Measurements from ENCODE around the gene LAD1. TPM values are rescaled to one million over a fixed set of nuclear protein-coding genes. Genes with fewer than 3 reads are reported as not detected.

LAD1 gene
- polyA plus RNA-seq, 1 of the 3 experiments (the other 2 are of a cell fraction): not detected

GRCh38 chr1:201353186-201353940, 45.8 kb downstream of the LAD1 start:
- DNase-seq: no peak
- Histone ChIP-seq H2AFZ (ENCODE audit: low read depth) (no peak overlapping the region), H3K27ac (ENCODE audit: low read depth in 2 of 2, low read length in 1 of 2) (no peak overlapping the region), H3K79me2 (ENCODE audit: insufficient read depth) (no peaks in the 10 kb centered on the region), H3K4me3 (ENCODE audit: low read depth in 2 of 2, low read length in 1 of 2) (no peak overlapping the region), H3F3A (replicated peaks; ENCODE audit: insufficient read depth) (no peaks in the 10 kb centered on the region), H3K4me2 (no peak overlapping the region), H3K36me3 (replicated peaks in 1 of 2; ENCODE audit: control insufficient read depth in 1 of 2, insufficient read depth in 2 of 2, low read length in 1 of 2) (no peaks in the 10 kb centered on the region), H3K27me3 (ENCODE audit: insufficient read depth) (peaks cover 3% of the 10 kb centered on the region; the same call in 1 of the 2 replicates), H4K20me1 (ENCODE audit: insufficient read depth) (no peaks in the 10 kb centered on the region), H3K9ac (no peak overlapping the region), H3K4me1 (ENCODE audit: control insufficient read depth in 1 of 2, insufficient read depth in 2 of 2, low read depth in 1 of 2, low read length in 1 of 2) (no peaks in the 10 kb centered on the region; a peak in 1 of 4 replicates), H3K9me3 (no peaks in the 10 kb centered on the region), H3K9me2 (no peaks in the 10 kb centered on the region)
- CTCF ChIA-PET: interaction anchor here (0.6 to 17.5 kb wide), 6 partner anchors 8 to 102 kb away, joined by 3 to 329 read pairs (median 4); no protein-coding TSS in a partner anchor
- no peak for TF ChIP-seq JUND (IDR thresholded peaks at IDR 0.05)
- no peak for TF ChIP-seq SIN3A (IDR thresholded peaks at IDR 0.05; ENCODE audit: borderline replicate concordance, low read depth, low read length)
- whole genome bisulfite sequencing (ENCODE audit: low lambda C conversion rate): 70% methylated on average over 12 of the region's 13 CpGs
- POLR2A ChIA-PET: no interaction called here

GRCh38 chr1:201351617-201352016, 47.5 kb downstream of the LAD1 start:
- Histone ChIP-seq H3K4me3 (ENCODE audit: low read depth in 2 of 2, low read length in 1 of 2) (no peak overlapping the region), H3K4me2 (no peak overlapping the region), H3K9me3 (no peaks in the 10 kb centered on the region), H3K4me1 (ENCODE audit: control insufficient read depth in 1 of 2, insufficient read depth in 2 of 2, low read depth in 1 of 2, low read length in 1 of 2) (peaks cover 0 to 7% of the 10 kb centered on the region in 2 experiments; a peak in 2 of 4 replicates), H3K79me2 (ENCODE audit: insufficient read depth) (no peaks in the 10 kb centered on the region), H3F3A (replicated peaks; ENCODE audit: insufficient read depth) (no peaks in the 10 kb centered on the region), H3K36me3 (replicated peaks in 1 of 2; ENCODE audit: control insufficient read depth in 1 of 2, insufficient read depth in 2 of 2, low read length in 1 of 2) (no peaks in the 10 kb centered on the region), H3K27ac (ENCODE audit: low read depth in 2 of 2, low read length in 1 of 2) (no peak overlapping the region), H3K9me2 (no peaks in the 10 kb centered on the region), H3K9ac (no peak overlapping the region), H2AFZ (ENCODE audit: low read depth) (no peak overlapping the region), H4K20me1 (ENCODE audit: insufficient read depth) (no peaks in the 10 kb centered on the region), H3K27me3 (ENCODE audit: insufficient read depth) (peaks cover 3% of the 10 kb centered on the region; the same call in 1 of the 2 replicates)
- no peak for DNase-seq
- TF ChIP-seq SIN3A (IDR thresholded peaks at IDR 0.05; ENCODE audit: borderline replicate concordance, low read depth, low read length): no peak
- TF ChIP-seq TCF12 (IDR thresholded peaks at IDR 0.05): no peak
- TF ChIP-seq CHD2 (IDR thresholded peaks at IDR 0.05; ENCODE audit: low read length, partially characterized antibody): no peak
- ChIA-PET CTCF (no interaction called here), POLR2A (no interaction called here)

GRCh38 chr1:201350884-201351283, 48.2 kb downstream of the LAD1 start:
- no peak overlapping the region for H3K4me2 ChIP-seq
- 62% methylated on average over 7 of the region's 7 CpGs for WGBS (ENCODE audit: low lambda C conversion rate)
- H3K27ac ChIP-seq (ENCODE audit: low read depth in 2 of 2, low read length in 1 of 2): no peak overlapping the region
- CTCF ChIA-PET: interaction anchor here (5.9 to 7.7 kb wide), 3 partner anchors 9 to 98 kb away, joined by 103 to 143 read pairs (median 126); no protein-coding TSS in a partner anchor
- DNase-seq: no peak
- H3K4me1 ChIP-seq (ENCODE audit: control insufficient read depth in 1 of 2, insufficient read depth in 2 of 2, low read depth in 1 of 2, low read length in 1 of 2): peaks cover 0 to 7% of the 10 kb centered on the region in 2 experiments; a peak in 2 of 4 replicates
- H3K9ac ChIP-seq: no peak overlapping the region
- H3K36me3 ChIP-seq (replicated peaks in 1 of 2; ENCODE audit: control insufficient read depth in 1 of 2, insufficient read depth in 2 of 2, low read length in 1 of 2): no peaks in the 10 kb centered on the region
- H3K27me3 ChIP-seq (ENCODE audit: insufficient read depth): peaks cover 1% of the 10 kb centered on the region; the same call in 1 of the 2 replicates
- no peaks in the 10 kb centered on the region for H3K9me2 ChIP-seq
- H3K79me2 ChIP-seq (ENCODE audit: insufficient read depth): no peaks in the 10 kb centered on the region
- POLR2A ChIA-PET: no interaction called here
- H3K9me3 ChIP-seq: no peaks in the 10 kb centered on the region
- no peaks in the 10 kb centered on the region for H3F3A ChIP-seq (replicated peaks; ENCODE audit: insufficient read depth)
- no peaks in the 10 kb centered on the region for H4K20me1 ChIP-seq (ENCODE audit: insufficient read depth)
- no peak overlapping the region for H3K4me3 ChIP-seq (ENCODE audit: low read depth in 2 of 2, low read length in 1 of 2)
- H2AFZ ChIP-seq (ENCODE audit: low read depth): no peak overlapping the region
- TF ChIP-seq YY1 (IDR thresholded peaks at IDR 0.05; ENCODE audit: low read depth) (no peak), MXI1 (IDR thresholded peaks at IDR 0.05; ENCODE audit: low read depth, low read length) (no peak), SMC3 (IDR thresholded peaks at IDR 0.05; ENCODE audit: low read depth, low read length) (no peak), NRF1 (IDR thresholded peaks at IDR 0.05; ENCODE audit: low read depth, low read length) (no peak), FOXM1 (IDR thresholded peaks at IDR 0.05; ENCODE audit: low read depth) (no peak), NFIC (IDR thresholded peaks at IDR 0.05; ENCODE audit: borderline replicate concordance) (no peak), CTCF (IDR thresholded peaks at IDR 0.05) (no peak), GATA2 (CRISPR knock-in tag; IDR thresholded peaks at IDR 0.05) (no peak), EP300 (IDR thresholded peaks at IDR 0.05; ENCODE audit: borderline replicate concordance in 1 of 2, low read depth in 1 of 2, low read length in 1 of 2) (no peak), TCF12 (IDR thresholded peaks at IDR 0.05) (no peak), CHD2 (IDR thresholded peaks at IDR 0.05; ENCODE audit: low read length, partially characterized antibody) (no peak), IRF3 (IDR thresholded peaks at IDR 0.05; ENCODE audit: low read depth, low read length) (no peak), TAF1 (IDR thresholded peaks at IDR 0.05; ENCODE audit: borderline replicate concordance, low read depth, low read length) (no peak), RFX5 (IDR thresholded peaks at IDR 0.05; ENCODE audit: low read length) (no peak), POLR2AphosphoS5 (IDR thresholded peaks at IDR 0.05; ENCODE audit: low read depth, low read length) (no peak), EZH2phosphoT487 (IDR thresholded peaks at IDR 0.05; ENCODE audit: borderline replicate concordance, low read depth) (no peak)

All from SK-N-SH (cell line).